HEK293 (cell line): ENCODE measurements around the gene ERBB2.

Experiments
- CTCF ChIP-seq: fragments of 450-650 bp; formaldehyde crosslinking; IDR thresholded peaks from 2 replicates; pipeline ENCODE4 v1.5.1; 2016; ENCODE audit warnings: missing biosample characterization, missing genetic modification characterization
- ZNF311 ChIP-seq: fragments of 450-650 bp; formaldehyde crosslinking; IDR thresholded peaks from 2 replicates; pipeline ENCODE4 v1.5.1; 2017; ENCODE audit warnings: missing biosample characterization, missing genetic modification characterization, borderline replicate concordance
- ZSCAN23 ChIP-seq: fragments of 450-650 bp; formaldehyde crosslinking; IDR thresholded peaks from 2 replicates; pipeline ENCODE4 v1.5.1; 2016; ENCODE audit warnings: missing biosample characterization, missing genetic modification characterization

- no peak for TF ChIP-seq CTCF
- no peak for TF ChIP-seq ZNF311
- no peak for TF ChIP-seq ZSCAN23 (tag by site-specific recombination)
Measured at GRCh38 chr17:39751016-39751543, 51.2 kb downstream of the ERBB2 start.
